Measurements from ENCODE around the gene CLK4.

The CLK4 gene

GRCh38 chr5:178553517-178553916 lies 73.3 kb downstream of the CLK4 start:
- no peak for DNase-seq (ENCODE audit: low spot score)

All from putamen (tissue), 1 donor.